Stimulated activated CD4-positive, alpha-beta T cell treated with anti-CD3 and anti-CD28 coated beads, Interleukin-2, amount 100 ng/mL, for 24 hours (primary cell): ENCODE measurements around the gene B9D1.

Experiments used
- DNase-seq, 2 donors: peaks; one replicate each; pipeline ENCODE4 v3.0.0-alpha.2; 2020

B9D1 gene

GRCh38 chr17:19388791-19389785, 26.6 kb upstream of the B9D1 start:
- no peak for DNase-seq

GRCh38 chr17:19387921-19388521, 25.5 kb upstream of the B9D1 start:
- DNase-seq, result no peak

GRCh38 chr17:19386974-19387920, 24.7 kb upstream of the B9D1 start, which contains the start of gene MFAP4:
Gene MFAP4, minus strand, starts transcription at chr17:19387190. Its CDS starts 35 bp downstream, at chr17:19387155.
- DNase-seq, result no peak

GRCh38 chr17:19386051-19386929, 23.8 kb upstream of the B9D1 start:
- DNase-seq, result no peak

GRCh38 chr17:19385521-19385983, 23.0 kb upstream of the B9D1 start:
- DNase-seq, result no peak

- no peak for DNase-seq
Observed at GRCh38 chr17:19384723-19385391, 22.3 kb upstream of the B9D1 start.

- DNase-seq, result no peak
Observed at GRCh38 chr17:19383681-19384470, 21.4 kb upstream of the B9D1 start.

GRCh38 chr17:19382531-19383444, 20.3 kb upstream of the B9D1 start:
- DNase-seq, result no peak

- no peak for DNase-seq
Observed at GRCh38 chr17:19381741-19382444, 19.4 kb upstream of the B9D1 start.

GRCh38 chr17:19381361-19381740, 18.8 kb upstream of the B9D1 start:
- no peak for DNase-seq

GRCh38 chr17:19380481-19381301, 18.2 kb upstream of the B9D1 start:
- no peak for DNase-seq

- no peak for DNase-seq
Observed at GRCh38 chr17:19379361-19380065, 17.0 kb upstream of the B9D1 start.

GRCh38 chr17:19378416-19379360, 16.2 kb upstream of the B9D1 start, which contains the start of gene MAPK7:
Gene MAPK7, plus strand, starts transcription at chr17:19378498. Its CDS starts 403 bp downstream, at chr17:19378901.
- peak in 1 of 2 donors; percentile 19 for DNase-seq

GRCh38 chr17:19377602-19378415, 15.3 kb upstream of the B9D1 start:
- peak; percentile 94 to 95 for DNase-seq

- DNase-seq, result peak in 1 of 2 donors; percentile 14
Observed at GRCh38 chr17:19376811-19377210, 14.3 kb upstream of the B9D1 start.
